K562 (cell line): ENCODE results near the gene SMCP. TPM values are rescaled to one million over a fixed set of nuclear protein-coding genes. Genes with fewer than 3 reads are reported as not detected.

ENCODE experiments used
- ATAC-seq: fragments of 200-7000 bp; cut with Tn5 transposase; 3 replicates; pipeline ENCODE4 v1.9.1; 2020; ENCODE audit warnings: moderate library complexity
- BruUV-seq: library from RNA; stranded (reverse); fragments of 400-500 nt; replicated peaks from 2 replicates; lab custom pipeline; 2021; lab: Mats Ljungman, UMichigan
- CTCF ChIA-PET: fragments of 300-600 bp; formaldehyde crosslinking; extraction: SDS; loops from one replicate; lab custom pipeline; 2021; ENCODE audit warnings: low intra/inter-chr PET ratio; lab: Yijun Ruan, JAX
- POLR2A ChIA-PET: fragments of 300-600, 350-650 bp; sonication (Branson Sonifier 250); formaldehyde crosslinking; extraction: SDS; loops from one replicate; lab custom pipeline; 2021; ENCODE audit warnings: antibody characterized with exemption, inconsistent platforms; lab: Yijun Ruan, JAX
- DNase-seq, 4 experiments: peaks; one replicate each; pipeline versions ENCODE4 v3.0.0 to v3.0.0-alpha.2; 2011 to 2018; ENCODE audit warnings: low spot score in 3 of 4, mixed read lengths in 3 of 4; ENCODE audit errors: extremely low read depth in 1 of 4
- FAIRE-seq: peaks from 2 replicates; lab custom pipeline; 2011; peaks lifted over from hg19 to GRCh38; lab: Jason Lieb, UNC
- H2AFZ ChIP-seq: 2 replicates; pipeline ENCODE4 v1.6.0; 2011; ENCODE audit warnings: low read depth, low read length, control low read depth, inconsistent platforms
- H3K27ac ChIP-seq: fragments of 200-600 bp; 3 replicates; pipeline ENCODE4 v1.8.0; 2011; ENCODE audit warnings: low read depth, mild to moderate bottlenecking, control low read depth, inconsistent platforms, low read length, moderate library complexity, mixed read lengths; ENCODE audit errors: extremely low read depth
- H3K27me3 ChIP-seq, 2 experiments: fragments of 300-600 bp in 1 of 2; 2 replicates in 1 of 2; 3 replicates in 1 of 2; pipeline versions ENCODE4 v1.6.0 to v1.8.0; 2011; ENCODE audit warnings: inconsistent platforms in 2 of 2, low read length in 2 of 2, mild to moderate bottlenecking in 1 of 2, mixed read lengths in 1 of 2, moderate library complexity in 1 of 2; ENCODE audit not compliant: control insufficient read depth in 2 of 2, insufficient read depth in 2 of 2
- H3K36me3 ChIP-seq: fragments of 300-600 bp; 3 replicates; pipeline ENCODE4 v1.8.0; 2011; ENCODE audit warnings: mild to moderate bottlenecking, low read length, inconsistent platforms; ENCODE audit not compliant: control insufficient read depth, insufficient read depth
- H3K4me1 ChIP-seq, 2 experiments: fragments of 200-600 bp in 1 of 2; replicated peaks in 1 of 2; 2 replicates in 1 of 2; 3 replicates in 1 of 2; pipeline versions ENCODE4 v1.5.1 to v1.8.0; 2011; ENCODE audit warnings: inconsistent platforms in 2 of 2, low read length in 2 of 2, mild to moderate bottlenecking in 1 of 2, mixed read lengths in 1 of 2, moderate library complexity in 1 of 2; ENCODE audit not compliant: control insufficient read depth in 2 of 2, insufficient read depth in 2 of 2
- H3K4me2 ChIP-seq: 2 replicates; pipeline ENCODE4 v1.6.1; 2011; ENCODE audit warnings: low read length, control low read depth, inconsistent platforms, mixed read lengths; ENCODE audit not compliant: insufficient read depth
- H3K4me3 ChIP-seq: fragments of 200-600 bp; sonication (generic), shearing (Covaris generic); 2 replicates; pipeline ENCODE4 v1.5.1; 2016; ENCODE audit warnings: control low read depth, inconsistent platforms
- H3K79me2 ChIP-seq: fragments of 200-600 bp; 3 replicates; pipeline ENCODE4 v1.8.0; 2011; ENCODE audit warnings: low read length, inconsistent platforms; ENCODE audit not compliant: control insufficient read depth, insufficient read depth
- H3K9ac ChIP-seq, 2 experiments: 2 replicates each; pipeline versions ENCODE4 v1.6.0 to v1.6.1; 2011; ENCODE audit warnings: low read depth in 2 of 2, low read length in 2 of 2, control low read depth in 1 of 2, inconsistent platforms in 1 of 2, mild to moderate bottlenecking in 1 of 2, mixed read lengths in 1 of 2; ENCODE audit not compliant: insufficient read depth in 1 of 2
- H3K9me1 ChIP-seq: one replicate; pipeline ENCODE4 v1.6.0; 2011; ENCODE audit warnings: inconsistent platforms, mild to moderate bottlenecking, low read length, moderate library complexity; ENCODE audit not compliant: control insufficient read depth, insufficient read depth
- H3K9me3 ChIP-seq: replicated peaks from 2 replicates; pipeline ENCODE4 v1.5.1; 2011; ENCODE audit warnings: low read depth, low read length, inconsistent platforms; ENCODE audit not compliant: control insufficient read depth, insufficient read depth
- H4K20me1 ChIP-seq: replicated peaks from 2 replicates; pipeline ENCODE4 v1.6.1; 2011; ENCODE audit warnings: low read length, inconsistent platforms, mixed read lengths; ENCODE audit not compliant: control insufficient read depth, insufficient read depth
- GMEB1 ChIP-seq: fragments of 250-450 bp; sonication (Bioruptor Pico); IDR thresholded peaks from 2 replicates; pipeline ENCODE4 v1.4.0; 2020; ENCODE audit warnings: mild to moderate bottlenecking
- MITF ChIP-seq: IDR thresholded peaks from 2 replicates; pipeline ENCODE4 v1.6.1; 2014; ENCODE audit warnings: antibody characterized with exemption
- SMAD1 ChIP-seq: fragments of 150-350 bp; IDR thresholded peaks from 2 replicates; pipeline ENCODE4 v1.6.1; 2014; ENCODE audit warnings: low read length, low read depth; ENCODE audit not compliant: partially characterized antibody
- TRIM25 ChIP-seq: fragments of 450-650 bp; IDR thresholded peaks from 2 replicates; pipeline ENCODE4 v1.7.0; 2016; ENCODE audit warnings: borderline replicate concordance
- ZBTB40 ChIP-seq, 2 experiments: fragments of 450-650 bp in 1 of 2; sonication (generic) in 1 of 2; formaldehyde crosslinking in 1 of 2; IDR thresholded peaks; 2 replicates each; pipeline versions ENCODE4 v1.7.1 to v1.9.0; 2016 to 2022; ENCODE audit warnings: inconsistent platforms in 1 of 2, mild to moderate bottlenecking in 1 of 2, missing genetic modification reagents in 1 of 2
- WGBS: fragments of 100-300 bp; shearing (Covaris generic); methylation state at CpG from one replicate; pipeline ENCODE4 v1.1.6; 2016; ENCODE audit warnings: low coverage, mixed read lengths; ENCODE audit not compliant: insufficient coverage; ENCODE audit errors: missing lambda C conversion rate; 5-methylcytosine and 5-hydroxymethylcytosine counted together
- in situ Hi-C: fragments of 300-500 bp; cut with MboI; formaldehyde crosslinking; loops from 4 replicates; pipeline ENCODE4 v1.15.0; 2018; ENCODE audit warnings: inconsistent platforms, mixed read lengths
- intact Hi-C: fragments of 100-400 bp; cut with micrococcal nuclease; formaldehyde crosslinking; loops from 2 replicates; pipeline ENCODE4 v1.14.2; 2022
- polyA plus RNA-seq, 8 experiments: library from polyadenylated mRNA; depleted of rRNA in 4 of 8; stranded (reverse) in 5 of 8; unstranded in 3 of 8; fragments of >200 nt; fragmentation: Nextera tagmentation in 2 of 8; fragmentation: Illumina TruSeq in 1 of 8; extraction: Ambion mirVana in 2 of 8; extraction: Trizol in 1 of 8; gene quantifications; 2 replicates each; pipeline versions ENCODE4 v1.2.1 to v1.2.3, GENCODE V29; 2011 to 2014; ENCODE audit warnings: inconsistent platforms in 1 of 8, missing spikeins in 1 of 8
- total RNA-seq, 7 experiments: library from RNA; depleted of rRNA in 6 of 7; stranded (reverse); fragments of >200 nt in 6 of 7; fragmentation: Illumina TruSeq in 2 of 7; extraction: Trizol in 2 of 7; gene quantifications; 2 replicates each; pipeline versions ENCODE4 v1.2.1 to v1.2.3, GENCODE V29; 2011 to 2021; ENCODE audit warnings: low replicate concordance in 1 of 7

The SMCP gene
- total and polyA plus RNA-seq, 9 of the 15 experiments (the other 6 are each of a cell fraction or from before 2014, with no cell fraction given) = not detected

- WGBS = 0% methylated on average over 2 of the region's 2 CpGs
- H3K27me3 ChIP-seq = no peaks in the 10 kb centered on the region; a peak in 1 of 5 replicates
- H4K20me1 ChIP-seq = no peaks in the 10 kb centered on the region
- DNase-seq (no peak), FAIRE-seq (no peak), ATAC-seq (no peak)
- no peaks in the 10 kb centered on the region for H3K9me3 ChIP-seq
- no peaks in the 10 kb centered on the region for H3K79me2 ChIP-seq
- ChIA-PET POLR2A (no interaction called here), CTCF (no interaction called here)
- intact Hi-C loops (no loop called here), in situ Hi-C loops (no loop called here)
- H3K9ac ChIP-seq = no peak overlapping the region
- H3K4me2 ChIP-seq = no peak overlapping the region
- H3K36me3 ChIP-seq = no peaks in the 10 kb centered on the region
- H3K9me1 ChIP-seq = no peaks in the 10 kb centered on the region
- no peaks in the 10 kb centered on the region for H3K4me1 ChIP-seq
- H3K4me3 ChIP-seq = no peak overlapping the region
- TF ChIP-seq ZBTB40 (IDR thresholded peaks at IDR 0.05) (no peak), ZBTB40 (CRISPR knock-in tag; IDR thresholded peaks at IDR 0.05) (no peak), GMEB1 (CRISPR knock-in tag) (no peak), MITF (no peak), SMAD1 (no peak), TRIM25 (no peak)
- no peak overlapping the region for H2AFZ ChIP-seq
- no TSS peak for BruUV-seq
- no peak overlapping the region for H3K27ac ChIP-seq
These were observed 11.8 kb upstream of the SMCP start for GRCh38 chr1:152866321-152866720.
